SH-SY5Y (cell line): ENCODE measurements around the gene SPDYE6.

ENCODE experiments used
- GATA2 ChIP-seq: IDR thresholded peaks from 2 replicates; pipeline ENCODE4 v1.6.1; 2011; ENCODE audit warnings: mild to moderate bottlenecking, low read depth, low read length
- GATA3 ChIP-seq: IDR thresholded peaks from 2 replicates; pipeline ENCODE4 v1.6.1; 2011; ENCODE audit warnings: low read depth, mild to moderate bottlenecking, low read length, moderate library complexity

DNA sequence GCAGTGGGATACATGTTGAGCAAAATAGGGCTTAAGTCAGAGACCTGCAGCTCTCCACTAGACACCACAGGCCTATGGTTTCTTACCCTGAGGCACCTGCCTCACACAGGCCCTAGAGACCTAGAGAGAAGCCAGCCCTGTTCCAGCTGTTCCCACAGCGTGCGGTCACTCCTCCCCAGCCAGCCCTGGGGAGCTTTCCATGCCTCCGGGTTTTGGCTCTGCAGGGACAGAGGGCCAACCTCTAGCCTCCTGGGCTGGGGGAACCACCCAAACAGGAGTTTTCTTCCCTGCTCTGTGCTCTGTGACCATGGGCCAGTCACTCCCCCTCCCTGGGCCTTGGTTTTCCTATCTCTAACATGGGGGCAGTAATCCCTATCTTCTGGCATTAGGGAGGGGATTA lies 36.6 kb downstream of the SPDYE6 start:
- TF ChIP-seq GATA2, result no peak
- TF ChIP-seq GATA3, result no peak
